Measurements from ENCODE around the gene EPHB1.

GRCh38 chr3:134941820-134942219, 146.8 kb downstream of the EPHB1 start:
- TF ChIP-seq CTCF (IDR thresholded peaks at IDR 0.05; ENCODE audit: poor library complexity, severe bottlenecking), result no peak
- no peak for TF ChIP-seq EZH2 (IDR thresholded peaks at IDR 0.05; ENCODE audit: borderline replicate concordance, insufficient read depth, low read length, poor library complexity, severe bottlenecking)
- peak; percentile 98 for TF ChIP-seq EP300 (conservative IDR thresholded peaks at IDR 0.05; ENCODE audit: poor library complexity, severe bottlenecking)
